Left ventricle myocardium inferior (tissue), 1 donor: Measurements from ENCODE around the gene MALRD1. TPM values are rescaled to one million over a fixed set of nuclear protein-coding genes. Genes with fewer than 3 reads are reported as not detected.

Experiments
- DNase-seq: peaks from one replicate; pipeline ENCODE4 v3.0.0-alpha.2; 2020
- H3K27ac ChIP-seq: fragments of 200-600 bp; replicated peaks from 2 replicates; pipeline ENCODE4 v1.8.0; 2021
- H3K27me3 ChIP-seq: fragments of 200-600 bp; 2 replicates; pipeline ENCODE4 v1.8.0; 2021; ENCODE audit warnings: low read depth
- H3K36me3 ChIP-seq: fragments of 200-600 bp; 2 replicates; pipeline ENCODE4 v1.8.0; 2021
- H3K4me1 ChIP-seq: fragments of 200-600 bp; 2 replicates; pipeline ENCODE4 v1.8.0; 2021
- H3K4me3 ChIP-seq: fragments of 200-600 bp; 2 replicates; pipeline ENCODE4 v1.8.0; 2021; ENCODE audit warnings: mild to moderate bottlenecking, moderate library complexity
- H3K9me3 ChIP-seq: fragments of 200-600 bp; replicated peaks from 2 replicates; pipeline ENCODE4 v1.8.0; 2021
- intact Hi-C: fragments of 100-400 bp; cut with micrococcal nuclease; formaldehyde crosslinking; loops from one replicate; pipeline ENCODE4 v1.11.0; 2022
- total RNA-seq: library from RNA; stranded (reverse); fragmentation: NEBNext Ultra II Directional; extraction: Animal tissue kit (Norgen Biotek cat#: 25700); gene quantifications from one replicate; pipeline ENCODE4 v1.2.1, GENCODE V29; 2021
- TF ChIP-seq, protein P1 (sequence below): fragments of 200-600 bp; IDR thresholded peaks from 2 replicates; pipeline ENCODE4 v1.8.0; 2021; ENCODE audit warnings: antibody characterized with exemption, mild to moderate bottlenecking, borderline replicate concordance
- donor health status: DM: no; HTN: yes; CAD: no; lungs with severe emphysema.

MALRD1 gene
- total RNA-seq, 1 donor from 2014 or later, result 0.47 TPM

DNA sequence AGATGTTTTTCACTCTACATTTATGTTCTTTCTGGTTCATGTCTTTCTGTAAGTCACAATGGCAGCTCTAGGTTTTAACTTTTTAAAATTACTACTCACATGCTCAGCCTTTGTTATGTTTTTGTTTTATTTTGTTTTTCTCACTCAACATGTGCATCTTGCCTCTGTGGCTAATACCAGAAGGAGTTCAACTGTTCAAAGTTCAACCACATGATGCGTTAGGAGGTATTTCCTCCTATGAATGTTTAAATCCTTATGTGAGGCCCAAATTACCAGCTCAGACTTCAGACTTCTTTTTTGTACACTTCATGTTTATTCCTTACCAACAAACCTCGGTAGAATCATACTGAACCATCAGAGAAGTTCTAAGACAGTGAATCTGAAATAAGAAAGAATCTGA lies 151.6 kb downstream of the MALRD1 start:
- no peak for DNase-seq
- Histone ChIP-seq H3K9me3 (no peaks in the 10 kb centered on the region), H3K36me3 (no peaks in the 10 kb centered on the region), H3K27me3 (no peaks in the 10 kb centered on the region), H3K27ac (no peak overlapping the region), H3K4me3 (no peak overlapping the region), H3K4me1 (no peaks in the 10 kb centered on the region)
- TF ChIP-seq, protein P1, sequence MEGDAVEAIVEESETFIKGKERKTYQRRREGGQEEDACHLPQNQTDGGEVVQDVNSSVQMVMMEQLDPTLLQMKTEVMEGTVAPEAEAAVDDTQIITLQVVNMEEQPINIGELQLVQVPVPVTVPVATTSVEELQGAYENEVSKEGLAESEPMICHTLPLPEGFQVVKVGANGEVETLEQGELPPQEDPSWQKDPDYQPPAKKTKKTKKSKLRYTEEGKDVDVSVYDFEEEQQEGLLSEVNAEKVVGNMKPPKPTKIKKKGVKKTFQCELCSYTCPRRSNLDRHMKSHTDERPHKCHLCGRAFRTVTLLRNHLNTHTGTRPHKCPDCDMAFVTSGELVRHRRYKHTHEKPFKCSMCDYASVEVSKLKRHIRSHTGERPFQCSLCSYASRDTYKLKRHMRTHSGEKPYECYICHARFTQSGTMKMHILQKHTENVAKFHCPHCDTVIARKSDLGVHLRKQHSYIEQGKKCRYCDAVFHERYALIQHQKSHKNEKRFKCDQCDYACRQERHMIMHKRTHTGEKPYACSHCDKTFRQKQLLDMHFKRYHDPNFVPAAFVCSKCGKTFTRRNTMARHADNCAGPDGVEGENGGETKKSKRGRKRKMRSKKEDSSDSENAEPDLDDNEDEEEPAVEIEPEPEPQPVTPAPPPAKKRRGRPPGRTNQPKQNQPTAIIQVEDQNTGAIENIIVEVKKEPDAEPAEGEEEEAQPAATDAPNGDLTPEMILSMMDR, result no peak
- intact Hi-C loops, result no loop called here

- no peak for DNase-seq
- H3K4me1 ChIP-seq, result no peaks in the 10 kb centered on the region
- no peaks in the 10 kb centered on the region for H3K36me3 ChIP-seq
- intact Hi-C loops, result no loop called here
- H3K9me3 ChIP-seq, result no peaks in the 10 kb centered on the region
- no peaks in the 10 kb centered on the region for H3K27me3 ChIP-seq
- TF ChIP-seq, protein P1, result no peak
- H3K4me3 ChIP-seq, result no peak overlapping the region
- no peak overlapping the region for H3K27ac ChIP-seq
Observed at GRCh38 chr10:19204246-19204917, 155.8 kb downstream of the MALRD1 start.

DNA sequence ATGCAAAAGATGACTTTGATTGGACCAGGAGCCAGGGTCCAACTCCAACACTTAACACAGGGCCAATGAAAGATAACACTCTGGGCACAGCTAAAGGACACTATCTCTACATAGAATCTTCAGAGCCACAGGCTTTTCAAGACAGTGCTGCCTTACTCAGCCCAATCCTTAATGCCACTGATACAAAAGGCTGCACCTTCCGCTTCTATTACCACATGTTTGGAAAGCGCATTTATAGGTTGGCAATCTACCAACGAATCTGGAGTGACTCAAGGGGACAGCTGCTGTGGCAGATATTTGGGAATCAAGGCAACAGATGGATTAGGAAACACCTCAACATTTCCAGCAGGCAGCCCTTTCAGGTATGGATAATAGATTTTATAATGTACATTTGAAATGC lies 160.7 kb downstream of the MALRD1 start:
- no peak for DNase-seq
- H3K27me3 ChIP-seq, result no peaks in the 10 kb centered on the region
- no peak overlapping the region for H3K27ac ChIP-seq
- intact Hi-C loops, result no loop called here
- no peak overlapping the region for H3K4me3 ChIP-seq
- TF ChIP-seq, protein P1, result no peak
- H3K4me1 ChIP-seq, result no peaks in the 10 kb centered on the region
- no peaks in the 10 kb centered on the region for H3K36me3 ChIP-seq
- no peaks in the 10 kb centered on the region for H3K9me3 ChIP-seq

DNA sequence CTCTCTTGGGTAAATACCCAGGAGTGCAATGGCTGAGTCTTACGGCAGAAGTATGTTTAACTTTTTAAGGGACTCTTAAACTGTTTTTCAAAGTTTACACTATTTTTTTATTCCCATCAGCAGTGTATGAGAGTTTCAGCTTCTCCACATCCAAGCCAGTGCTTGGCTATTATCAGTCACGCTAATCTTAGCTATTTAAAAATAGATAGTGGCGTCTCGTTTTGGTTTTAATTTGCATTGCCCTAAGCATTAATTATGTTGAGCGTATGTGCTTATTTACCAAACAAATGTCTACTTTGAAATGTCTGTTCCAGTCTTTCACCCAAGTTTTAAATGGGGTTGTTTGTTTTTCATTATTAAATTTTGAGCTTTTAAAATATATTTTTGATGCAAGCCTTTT lies 164.0 kb downstream of the MALRD1 start:
- no peaks in the 10 kb centered on the region for H3K9me3 ChIP-seq
- DNase-seq, result no peak
- no peak overlapping the region for H3K27ac ChIP-seq
- no peak overlapping the region for H3K4me3 ChIP-seq
- no peaks in the 10 kb centered on the region for H3K36me3 ChIP-seq
- TF ChIP-seq, protein P1, result no peak
- intact Hi-C loops, result no loop called here
- no peaks in the 10 kb centered on the region for H3K27me3 ChIP-seq
- H3K4me1 ChIP-seq, result no peaks in the 10 kb centered on the region

GRCh38 chr10:19221216-19221615 lies 172.6 kb downstream of the MALRD1 start:
- Histone ChIP-seq H3K36me3 (no peaks in the 10 kb centered on the region), H3K4me1 (no peaks in the 10 kb centered on the region), H3K4me3 (no peak overlapping the region), H3K27ac (no peak overlapping the region), H3K27me3 (no peaks in the 10 kb centered on the region), H3K9me3 (peaks cover 10% of the 10 kb centered on the region)
- TF ChIP-seq, protein P1, result no peak
- DNase-seq, result no peak
- intact Hi-C loops, result no loop called here
